K562 (cell line): ENCODE results near the gene NAA38. TPM values are rescaled to one million over a fixed set of nuclear protein-coding genes. Genes with fewer than 3 reads are reported as not detected.

Source experiments
- ATAC-seq: fragments of 200-7000 bp; cut with Tn5 transposase; 3 replicates; pipeline ENCODE4 v1.9.1; 2020; ENCODE audit warnings: moderate library complexity
- BruUV-seq: library from RNA; stranded (reverse); fragments of 400-500 nt; replicated peaks from 2 replicates; lab custom pipeline; 2021; lab: Mats Ljungman, UMichigan
- CTCF ChIA-PET: fragments of 300-600 bp; formaldehyde crosslinking; extraction: SDS; loops from one replicate; lab custom pipeline; 2021; ENCODE audit warnings: low intra/inter-chr PET ratio; lab: Yijun Ruan, JAX
- POLR2A ChIA-PET: fragments of 300-600, 350-650 bp; sonication (Branson Sonifier 250); formaldehyde crosslinking; extraction: SDS; loops from one replicate; lab custom pipeline; 2021; ENCODE audit warnings: antibody characterized with exemption, inconsistent platforms; lab: Yijun Ruan, JAX
- DNase-seq, 4 experiments: peaks; one replicate each; pipeline versions ENCODE4 v3.0.0 to v3.0.0-alpha.2; 2011 to 2018; ENCODE audit warnings: low spot score in 3 of 4, mixed read lengths in 3 of 4; ENCODE audit errors: extremely low read depth in 1 of 4
- FAIRE-seq: peaks from 2 replicates; lab custom pipeline; 2011; peaks lifted over from hg19 to GRCh38; lab: Jason Lieb, UNC
- H2AFZ ChIP-seq: 2 replicates; pipeline ENCODE4 v1.6.0; 2011; ENCODE audit warnings: low read depth, low read length, control low read depth, inconsistent platforms
- H3K27ac ChIP-seq: fragments of 200-600 bp; 3 replicates; pipeline ENCODE4 v1.8.0; 2011; ENCODE audit warnings: low read depth, mild to moderate bottlenecking, control low read depth, inconsistent platforms, low read length, moderate library complexity, mixed read lengths; ENCODE audit errors: extremely low read depth
- H3K27me3 ChIP-seq, 2 experiments: fragments of 300-600 bp in 1 of 2; 2 replicates in 1 of 2; 3 replicates in 1 of 2; pipeline versions ENCODE4 v1.6.0 to v1.8.0; 2011; ENCODE audit warnings: inconsistent platforms in 2 of 2, low read length in 2 of 2, mild to moderate bottlenecking in 1 of 2, mixed read lengths in 1 of 2, moderate library complexity in 1 of 2; ENCODE audit not compliant: control insufficient read depth in 2 of 2, insufficient read depth in 2 of 2
- H3K36me3 ChIP-seq: fragments of 300-600 bp; 3 replicates; pipeline ENCODE4 v1.8.0; 2011; ENCODE audit warnings: mild to moderate bottlenecking, low read length, inconsistent platforms; ENCODE audit not compliant: control insufficient read depth, insufficient read depth
- H3K4me1 ChIP-seq, 2 experiments: fragments of 200-600 bp in 1 of 2; replicated peaks in 1 of 2; 2 replicates in 1 of 2; 3 replicates in 1 of 2; pipeline versions ENCODE4 v1.5.1 to v1.8.0; 2011; ENCODE audit warnings: inconsistent platforms in 2 of 2, low read length in 2 of 2, mild to moderate bottlenecking in 1 of 2, mixed read lengths in 1 of 2, moderate library complexity in 1 of 2; ENCODE audit not compliant: control insufficient read depth in 2 of 2, insufficient read depth in 2 of 2
- H3K4me2 ChIP-seq: 2 replicates; pipeline ENCODE4 v1.6.1; 2011; ENCODE audit warnings: low read length, control low read depth, inconsistent platforms, mixed read lengths; ENCODE audit not compliant: insufficient read depth
- H3K4me3 ChIP-seq: fragments of 200-600 bp; sonication (generic), shearing (Covaris generic); 2 replicates; pipeline ENCODE4 v1.5.1; 2016; ENCODE audit warnings: control low read depth, inconsistent platforms
- H3K79me2 ChIP-seq: fragments of 200-600 bp; 3 replicates; pipeline ENCODE4 v1.8.0; 2011; ENCODE audit warnings: low read length, inconsistent platforms; ENCODE audit not compliant: control insufficient read depth, insufficient read depth
- H3K9ac ChIP-seq, 2 experiments: 2 replicates each; pipeline versions ENCODE4 v1.6.0 to v1.6.1; 2011; ENCODE audit warnings: low read depth in 2 of 2, low read length in 2 of 2, control low read depth in 1 of 2, inconsistent platforms in 1 of 2, mild to moderate bottlenecking in 1 of 2, mixed read lengths in 1 of 2; ENCODE audit not compliant: insufficient read depth in 1 of 2
- H3K9me1 ChIP-seq: one replicate; pipeline ENCODE4 v1.6.0; 2011; ENCODE audit warnings: inconsistent platforms, mild to moderate bottlenecking, low read length, moderate library complexity; ENCODE audit not compliant: control insufficient read depth, insufficient read depth
- H3K9me3 ChIP-seq: replicated peaks from 2 replicates; pipeline ENCODE4 v1.5.1; 2011; ENCODE audit warnings: low read depth, low read length, inconsistent platforms; ENCODE audit not compliant: control insufficient read depth, insufficient read depth
- H4K20me1 ChIP-seq: replicated peaks from 2 replicates; pipeline ENCODE4 v1.6.1; 2011; ENCODE audit warnings: low read length, inconsistent platforms, mixed read lengths; ENCODE audit not compliant: control insufficient read depth, insufficient read depth
- BRD9 ChIP-seq: fragments of 450-650 bp; IDR thresholded peaks from 2 replicates; pipeline ENCODE4 v1.6.1; 2018; ENCODE audit warnings: low read depth; ENCODE audit not compliant: partially characterized antibody
- ELK1 ChIP-seq: sonication (generic); formaldehyde crosslinking; IDR thresholded peaks from 2 replicates; pipeline ENCODE4 v1.8.1; 2022; ENCODE audit warnings: missing genetic modification reagents
- HMBOX1 ChIP-seq: sonication (generic); IDR thresholded peaks from 2 replicates; pipeline ENCODE4 v1.6.1; 2016
- MEF2D ChIP-seq: conservative IDR thresholded peaks from 2 replicates; pipeline ENCODE4 v1.6.1; 2016; ENCODE audit warnings: low read depth, missing genetic modification characterization, missing compliant biosample characterization
- SMAD4 ChIP-seq: fragments of 250-450 bp; sonication (Bioruptor Pico); conservative IDR thresholded peaks from 2 replicates; pipeline ENCODE4 v1.8.0; 2021; ENCODE audit warnings: inconsistent platforms, mild to moderate bottlenecking, moderate library complexity
- TEAD4 ChIP-seq, 2 experiments: sonication (generic) in 1 of 2; formaldehyde crosslinking in 1 of 2; IDR thresholded peaks; 2 replicates each; pipeline versions ENCODE4 v1.6.1 to v1.8.0; 2012 to 2022; ENCODE audit warnings: borderline replicate concordance in 1 of 2, inconsistent platforms in 1 of 2, low read length in 1 of 2, mild to moderate bottlenecking in 1 of 2, missing genetic modification reagents in 1 of 2
- ZNF232 ChIP-seq: sonication (generic); formaldehyde crosslinking; IDR thresholded peaks from 2 replicates; pipeline ENCODE4 v1.8.0; 2022; ENCODE audit warnings: mild to moderate bottlenecking, missing genetic modification reagents
- ZNF717 ChIP-seq: fragments of 250-450 bp; sonication (Bioruptor Pico); IDR thresholded peaks from 2 replicates; pipeline ENCODE4 v1.5.0; 2021
- WGBS: fragments of 100-300 bp; shearing (Covaris generic); methylation state at CpG from one replicate; pipeline ENCODE4 v1.1.6; 2016; ENCODE audit warnings: low coverage, mixed read lengths; ENCODE audit not compliant: insufficient coverage; ENCODE audit errors: missing lambda C conversion rate; 5-methylcytosine and 5-hydroxymethylcytosine counted together
- in situ Hi-C: fragments of 300-500 bp; cut with MboI; formaldehyde crosslinking; loops from 4 replicates; pipeline ENCODE4 v1.15.0; 2018; ENCODE audit warnings: inconsistent platforms, mixed read lengths
- intact Hi-C: fragments of 100-400 bp; cut with micrococcal nuclease; formaldehyde crosslinking; loops from 2 replicates; pipeline ENCODE4 v1.14.2; 2022
- polyA plus RNA-seq, 8 experiments: library from polyadenylated mRNA; depleted of rRNA in 4 of 8; stranded (reverse) in 5 of 8; unstranded in 3 of 8; fragments of >200 nt; fragmentation: Nextera tagmentation in 2 of 8; fragmentation: Illumina TruSeq in 1 of 8; extraction: Ambion mirVana in 2 of 8; extraction: Trizol in 1 of 8; gene quantifications; 2 replicates each; pipeline versions ENCODE4 v1.2.1 to v1.2.3, GENCODE V29; 2011 to 2014; ENCODE audit warnings: inconsistent platforms in 1 of 8, missing spikeins in 1 of 8
- total RNA-seq, 7 experiments: library from RNA; depleted of rRNA in 6 of 7; stranded (reverse); fragments of >200 nt in 6 of 7; fragmentation: Illumina TruSeq in 2 of 7; extraction: Trizol in 2 of 7; gene quantifications; 2 replicates each; pipeline versions ENCODE4 v1.2.1 to v1.2.3, GENCODE V29; 2011 to 2021; ENCODE audit warnings: low replicate concordance in 1 of 7

NAA38 gene
- total and polyA plus RNA-seq, 9 of the 15 experiments (the other 6 are each of a cell fraction or from before 2014, with no cell fraction given) = 16.4 to 99.8 (median 57.3) TPM

GRCh38 chr17:7809086-7809790 lies 48.1 kb downstream of the NAA38 start:
- H4K20me1 ChIP-seq = no peaks in the 10 kb centered on the region
- intact Hi-C loops = no loop called here
- H3K9ac ChIP-seq = no peak overlapping the region
- no TSS peak for BruUV-seq
- H3K79me2 ChIP-seq = no peaks in the 10 kb centered on the region
- TF ChIP-seq ZNF717 (CRISPR knock-in tag) = no peak
- no peak for TF ChIP-seq TEAD4 (IDR thresholded peaks at IDR 0.05; ENCODE audit: low read length)
- no peak for TF ChIP-seq TEAD4 (CRISPR knock-in tag; IDR thresholded peaks at IDR 0.05; ENCODE audit: borderline replicate concordance)
- TF ChIP-seq ELK1 (CRISPR knock-in tag) = no peak
- TF ChIP-seq MEF2D (tag) = no peak
- TF ChIP-seq ZNF232 (CRISPR knock-in tag) = no peak
- no peak for TF ChIP-seq HMBOX1
- no peak for TF ChIP-seq BRD9
- TF ChIP-seq SMAD4 (CRISPR knock-in tag) = no peak
- H3K27ac ChIP-seq = no peak overlapping the region
- POLR2A ChIA-PET = interaction anchor here (1.1 kb wide), 1 partner anchor 16 kb away, joined by 4 read pairs; no protein-coding TSS in a partner anchor
- no peak for FAIRE-seq
- H3K4me2 ChIP-seq = no peak overlapping the region
- no peaks in the 10 kb centered on the region; a peak in 1 of 5 replicates for H3K4me1 ChIP-seq
- in situ Hi-C loops = no loop called here
- H3K27me3 ChIP-seq = peaks cover 5 to 32% of the 10 kb centered on the region in 2 experiments; a peak in 4 of 5 replicates
- WGBS = 2% methylated on average over 10 of the region's 11 CpGs
- no peak overlapping the region for H2AFZ ChIP-seq
- DNase-seq = no peak
- CTCF ChIA-PET = no interaction called here
- no peaks in the 10 kb centered on the region for H3K9me3 ChIP-seq
- ATAC-seq = no peak
- no peaks in the 10 kb centered on the region for H3K36me3 ChIP-seq
- H3K9me1 ChIP-seq = no peaks in the 10 kb centered on the region
- no peak overlapping the region for H3K4me3 ChIP-seq
